HG03354 (cell line): ENCODE measurements around the gene PXDC1.

Experiments
- ATAC-seq: cut with Tn5 transposase; IDR thresholded peaks from one replicate; pipeline ENCODE4 v1.9.1; 2021; ENCODE audit warnings: mild to moderate bottlenecking; ENCODE audit not compliant: unreplicated experiment, poor library complexity, severe bottlenecking

PXDC1 gene

GRCh38 chr6:3750317-3751076 is 1.0 kb downstream of the PXDC1 start:
- ATAC-seq, result peak; percentile 2

- ATAC-seq, result no peak
These were observed 1.6 kb downstream of the PXDC1 start for GRCh38 chr6:3749977-3750316.

GRCh38 chr6:3749067-3749841 is 2.3 kb downstream of the PXDC1 start:
- ATAC-seq, result no peak

- no peak for ATAC-seq
These were observed 3.1 kb downstream of the PXDC1 start for GRCh38 chr6:3748208-3749066.

- no peak for ATAC-seq
These were observed 4.3 kb downstream of the PXDC1 start for GRCh38 chr6:3747100-3747737.

GRCh38 chr6:3746696-3747095 is 4.8 kb downstream of the PXDC1 start:
- ATAC-seq, result no peak

- ATAC-seq, result no peak
These were observed 5.3 kb downstream of the PXDC1 start for GRCh38 chr6:3746119-3746691.

- no peak for ATAC-seq
These were observed 5.9 kb downstream of the PXDC1 start for GRCh38 chr6:3745566-3746118.

- ATAC-seq, result no peak
These were observed 6.5 kb downstream of the PXDC1 start for GRCh38 chr6:3744901-3745470.

GRCh38 chr6:3744211-3744900 is 7.2 kb downstream of the PXDC1 start:
- no peak for ATAC-seq

- no peak for ATAC-seq
These were observed 8.0 kb downstream of the PXDC1 start for GRCh38 chr6:3743541-3743940.

GRCh38 chr6:3742426-3743344 is 8.8 kb downstream of the PXDC1 start:
- ATAC-seq, result peak; percentile 66

GRCh38 chr6:3742076-3742425 is 9.5 kb downstream of the PXDC1 start:
- no peak for ATAC-seq

GRCh38 chr6:3741477-3741871 is 10.0 kb downstream of the PXDC1 start:
- ATAC-seq, result no peak

- ATAC-seq, result no peak
These were observed 10.7 kb downstream of the PXDC1 start for GRCh38 chr6:3740551-3741476.

- ATAC-seq, result no peak
These were observed 12.1 kb downstream of the PXDC1 start for GRCh38 chr6:3739311-3739897.
